Endothelial cell of umbilical vein (primary cell): ENCODE data around the gene GFRA3. TPM values are rescaled to one million over a fixed set of nuclear protein-coding genes. Genes with fewer than 3 reads are reported as not detected.

Experiments used
- BruUV-seq: library from RNA; stranded (reverse); fragments of 400-500 nt; replicated peaks from 2 replicates; lab custom pipeline; 2021; lab: Mats Ljungman, UMichigan
- CTCF ChIA-PET: fragments of 300-600, 350-600 bp; sonication (Branson Sonifier 250); formaldehyde crosslinking; loops from one replicate; lab custom pipeline; 2021; ENCODE audit warnings: antibody characterized with exemption, inconsistent platforms; lab: Charles Lee
- POLR2A ChIA-PET: fragments of 300-600, 350-600 bp; sonication (Branson Sonifier 250); formaldehyde crosslinking; loops from one replicate; lab custom pipeline; 2021; ENCODE audit warnings: antibody characterized with exemption, inconsistent platforms; lab: Charles Lee
- DNase-seq: peaks from one replicate; pipeline ENCODE4 v3.0.0-alpha.2; 2011; ENCODE audit warnings: low read depth, low spot score
- FAIRE-seq: peaks from 2 replicates; lab custom pipeline; 2011; peaks lifted over from hg19 to GRCh38; lab: Jason Lieb, UNC
- H2AFZ ChIP-seq: 2 replicates; pipeline ENCODE4 v1.6.0; 2012; ENCODE audit warnings: low read depth, low read length, control low read depth, inconsistent platforms
- H3K27ac ChIP-seq: 2 replicates; pipeline ENCODE4 v1.5.1; 2011; ENCODE audit warnings: low read depth, mild to moderate bottlenecking, control low read depth, low read length, moderate library complexity; ENCODE audit not compliant: insufficient read depth
- H3K27me3 ChIP-seq, 2 experiments: 2 replicates each; pipeline versions ENCODE4 v1.6.0 to v1.6.1; 2011; ENCODE audit warnings: low read length in 2 of 2, mixed read lengths in 1 of 2; ENCODE audit not compliant: control insufficient read depth in 2 of 2, insufficient read depth in 2 of 2
- H3K36me3 ChIP-seq, 2 experiments: 2 replicates in 1 of 2; 3 replicates in 1 of 2; pipeline ENCODE4 v1.5.1; 2011; ENCODE audit warnings: low read length in 2 of 2, mild to moderate bottlenecking in 1 of 2, moderate library complexity in 1 of 2; ENCODE audit not compliant: control insufficient read depth in 2 of 2, insufficient read depth in 2 of 2; ENCODE audit errors: extremely low read depth in 1 of 2
- H3K4me1 ChIP-seq: 3 replicates; pipeline ENCODE4 v1.5.1; 2011; ENCODE audit warnings: mild to moderate bottlenecking, low read length; ENCODE audit not compliant: control insufficient read depth, insufficient read depth; ENCODE audit errors: extremely low read depth
- H3K4me2 ChIP-seq: 2 replicates; pipeline ENCODE4 v1.6.1; 2011; ENCODE audit warnings: low read length, control low read depth, mixed read lengths; ENCODE audit not compliant: insufficient read depth
- H3K4me3 ChIP-seq, 3 experiments: fragments of 200-600 bp in 1 of 3; sonication (generic), shearing (Covaris generic) in 1 of 3; replicated peaks in 1 of 3; 2 replicates each; pipeline ENCODE4 v1.5.1; 2011 to 2016; ENCODE audit warnings: control low read depth in 3 of 3, low read length in 3 of 3, mild to moderate bottlenecking in 2 of 3, inconsistent platforms in 1 of 3, low read depth in 1 of 3, moderate library complexity in 1 of 3; ENCODE audit not compliant: insufficient read depth in 1 of 3
- H3K79me2 ChIP-seq: 2 replicates; pipeline ENCODE4 v1.6.0; 2012; ENCODE audit warnings: low read length, inconsistent platforms; ENCODE audit not compliant: control insufficient read depth, insufficient read depth
- H3K9ac ChIP-seq: replicated peaks from 2 replicates; pipeline ENCODE3; 2011; ENCODE audit warnings: low read length, control low read depth; ENCODE audit not compliant: insufficient read depth; ENCODE audit errors: extremely low read depth
- H3K9me1 ChIP-seq: replicated peaks from 3 replicates; pipeline ENCODE4 v1.6.0; 2011; ENCODE audit warnings: mild to moderate bottlenecking, low read length; ENCODE audit not compliant: control insufficient read depth, insufficient read depth; ENCODE audit errors: extremely low read depth
- H3K9me3 ChIP-seq: replicated peaks from 2 replicates; pipeline ENCODE4 v1.5.1; 2012; ENCODE audit warnings: low read length, inconsistent platforms; ENCODE audit not compliant: control insufficient read depth, insufficient read depth
- H4K20me1 ChIP-seq: replicated peaks from 2 replicates; pipeline ENCODE3; 2011; ENCODE audit warnings: mild to moderate bottlenecking, low read length; ENCODE audit not compliant: control insufficient read depth, insufficient read depth; ENCODE audit errors: extremely low read depth
- CTCF ChIP-seq, 2 donors: IDR thresholded peaks; 1 replicate in 1 of 2; 2 replicates in 1 of 2; pipeline ENCODE4 v1.5.1; 2011; ENCODE audit warnings: low read length in 2 of 2, mild to moderate bottlenecking in 2 of 2, moderate library complexity in 2 of 2, control low read depth in 1 of 2, inconsistent platforms in 1 of 2, low read depth in 1 of 2; ENCODE audit not compliant: insufficient read depth in 1 of 2; ENCODE audit errors: extremely low read depth in 1 of 2
- EZH2 ChIP-seq: IDR thresholded peaks from 2 replicates; pipeline ENCODE4 v1.6.1; 2012; ENCODE audit warnings: borderline replicate concordance, low read depth, mild to moderate bottlenecking, moderate library complexity, low read length, inconsistent platforms; ENCODE audit not compliant: severe bottlenecking
- FOS ChIP-seq: IDR thresholded peaks from 2 replicates; pipeline ENCODE4 v1.6.1; 2011; ENCODE audit warnings: mild to moderate bottlenecking, low read length, moderate library complexity, borderline replicate concordance; ENCODE audit not compliant: insufficient read depth
- GATA2 ChIP-seq: IDR thresholded peaks from 2 replicates; pipeline ENCODE4 v1.7.0; 2011; ENCODE audit warnings: low read depth, mild to moderate bottlenecking, moderate library complexity, mixed read lengths, low read length; ENCODE audit not compliant: insufficient read length, insufficient read depth
- JUN ChIP-seq: IDR thresholded peaks from 2 replicates; pipeline ENCODE4 v1.6.1; 2011; ENCODE audit warnings: borderline replicate concordance, low read depth; ENCODE audit not compliant: insufficient read length, insufficient read depth
- MYC ChIP-seq: IDR thresholded peaks from one replicate; pipeline ENCODE4 v1.6.1; 2011; ENCODE audit warnings: mild to moderate bottlenecking, low read depth, low read length
- POLR2A ChIP-seq: IDR thresholded peaks from 2 replicates; pipeline ENCODE4 v1.6.1; 2012; ENCODE audit warnings: low read depth, mild to moderate bottlenecking, control low read depth, low read length
- POLR2AphosphoS5 ChIP-seq: IDR thresholded peaks from 2 replicates; pipeline ENCODE4 v1.6.1; 2012; ENCODE audit warnings: low read depth, mild to moderate bottlenecking, control low read depth, low read length, moderate library complexity; ENCODE audit not compliant: insufficient read depth
- dilution Hi-C: fragments of 300-500 bp; cut with MboI; formaldehyde crosslinking; loops from one replicate; pipeline ENCODE4 v1.15.0; 2019; ENCODE audit warnings: low sequenced_read_pairs; ENCODE audit not compliant: extremely low pct_ligation_motif_present
- intact Hi-C: fragments of 100-400 bp; cut with micrococcal nuclease; formaldehyde crosslinking; loops from one replicate; pipeline ENCODE4 v1.10.0; 2022
- polyA plus RNA-seq, 4 experiments: library from polyadenylated mRNA; depleted of rRNA in 3 of 4; stranded (reverse) in 3 of 4; unstranded in 1 of 4; fragments of >200 nt; gene quantifications; 2 replicates each; pipeline versions ENCODE4 v1.2.1 to v1.2.3, GENCODE V29; 2011 to 2012; ENCODE audit warnings: missing spikeins in 1 of 4
- total RNA-seq: library from RNA; stranded (reverse); gene quantifications from 2 replicates; pipeline ENCODE4 v1.2.3, GENCODE V29; 2021
- TF ChIP-seq, protein P1 (sequence below): IDR thresholded peaks from 2 replicates; pipeline ENCODE4 v1.6.1; 2011; ENCODE audit not compliant: insufficient read depth, insufficient read length

Gene GFRA3
- total and polyA plus RNA-seq, 2 donors (not counting 3 experiments of a cell fraction or from before 2014, with no cell fraction given), result 0.10 TPM; not detected in 1

- DNase-seq, result no peak
- CTCF ChIA-PET, result interaction anchor here (1.3 to 1.7 kb wide), 2 partner anchors 9 to 51 kb away, joined by 3 read pairs; no protein-coding TSS in a partner anchor
- TF ChIP-seq GATA2 (no peak), POLR2A (no peak), FOS (no peak)
Measured at GRCh38 chr5:138273834-138274188, 610 bp downstream of the GFRA3 start.

DNA sequence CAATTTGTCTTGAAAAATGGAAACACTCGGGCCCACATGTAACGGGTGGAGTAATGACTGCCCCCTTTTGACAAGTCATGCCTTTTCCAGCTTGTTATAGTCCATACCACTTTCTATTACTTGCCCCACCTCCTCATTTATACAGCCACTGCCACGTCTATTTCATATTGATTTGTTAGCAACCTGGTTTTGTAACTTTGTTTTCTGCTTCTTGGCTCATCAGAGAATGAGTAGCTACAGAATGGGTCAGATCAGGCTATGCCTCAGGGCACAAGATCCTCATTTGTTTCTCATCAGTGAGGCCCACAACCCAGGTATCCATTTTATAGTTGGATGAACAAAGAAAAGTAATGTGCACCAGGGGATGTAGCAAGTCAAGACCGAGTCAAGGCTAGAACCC, 1.7 kb downstream of the GFRA3 start:
- dilution Hi-C loops (no loop called here), intact Hi-C loops (no loop called here)
- Histone ChIP-seq H3K4me1 (no peaks in the 10 kb centered on the region), H3K4me3 (no peak overlapping the region), H3K79me2 (no peaks in the 10 kb centered on the region), H3K27ac (no peak overlapping the region), H3K9me3 (no peaks in the 10 kb centered on the region), H3K4me2 (no peak overlapping the region), H3K9me1 (no peaks in the 10 kb centered on the region), H2AFZ (no peak overlapping the region), H3K27me3 (peaks cover under 1 to 4% of the 10 kb centered on the region in 2 experiments), H4K20me1 (no peaks in the 10 kb centered on the region), H3K36me3 (no peaks in the 10 kb centered on the region), H3K9ac (no peak overlapping the region)
- DNase-seq (no peak), FAIRE-seq (no peak)
- no TSS peak for BruUV-seq
- CTCF ChIA-PET, result interaction anchor here (1.0 kb wide), 1 partner anchor 50 kb away, joined by 3 read pairs; no protein-coding TSS in a partner anchor
- no peak for TF ChIP-seq JUN
- TF ChIP-seq EZH2, result no peak
- no peak for TF ChIP-seq POLR2AphosphoS5
- no peak for TF ChIP-seq GATA2
- no peak for TF ChIP-seq FOS
- no peak for TF ChIP-seq CTCF (IDR thresholded peaks at IDR 0.05; ENCODE audit: extremely low read depth in 1 of 2, insufficient read depth in 1 of 2, low read depth in 1 of 2, low read length in 2 of 2)
- TF ChIP-seq, protein P1, sequence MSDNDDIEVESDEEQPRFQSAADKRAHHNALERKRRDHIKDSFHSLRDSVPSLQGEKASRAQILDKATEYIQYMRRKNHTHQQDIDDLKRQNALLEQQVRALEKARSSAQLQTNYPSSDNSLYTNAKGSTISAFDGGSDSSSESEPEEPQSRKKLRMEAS, result no peak
- no peak for TF ChIP-seq POLR2A
- no peak for TF ChIP-seq MYC
- POLR2A ChIA-PET, result no interaction called here

More at GRCh38 chr5:138273834-138274188, 610 bp downstream of the GFRA3 start:
- dilution Hi-C loops, result no loop called here
- Histone ChIP-seq H4K20me1 (no peaks in the 10 kb centered on the region), H3K4me3 (peak overlapping the region in 1 of 3 experiments; percentile 41), H3K4me2 (peak overlapping the region; percentile 65), H3K9me1 (no peaks in the 10 kb centered on the region), H3K27me3 (peaks cover 0 to 4% of the 10 kb centered on the region in 2 experiments), H3K36me3 (no peaks in the 10 kb centered on the region), H3K79me2 (no peaks in the 10 kb centered on the region), H3K9me3 (no peaks in the 10 kb centered on the region), H2AFZ (peak overlapping the region; percentile 65), H3K4me1 (no peaks in the 10 kb centered on the region), H3K9ac (no peak overlapping the region), H3K27ac (no peak overlapping the region)
- POLR2A ChIA-PET, result no interaction called here
- no TSS peak for BruUV-seq
- peak; percentile 42 for FAIRE-seq
- intact Hi-C loops, result no loop called here
